Measurements from ENCODE around the gene ELL. TPM values are rescaled to one million over a fixed set of nuclear protein-coding genes. Genes with fewer than 3 reads are reported as not detected.
A peak's percentile ranks its signal among the peaks of the same experiment; 100 is the strongest.

ELL gene
- total RNA-seq, 1 donor from 2014 or later: 25.3 TPM

- intact Hi-C loops (cut with DNase I): loop anchor here (5.0 kb wide), 1 partner anchor 36 kb away; the partner anchor contains the start of gene ELL
- no peaks in the 10 kb centered on the region for H3K27me3 ChIP-seq
- H3K27ac ChIP-seq: peak overlapping the region; percentile 98
- H3K36me3 ChIP-seq: no peaks in the 10 kb centered on the region
- TF ChIP-seq CTCF (IDR thresholded peaks at IDR 0.05): no peak
- no peak for TF ChIP-seq POLR2A (IDR thresholded peaks at IDR 0.05)
- TF ChIP-seq POLR2AphosphoS5 (IDR thresholded peaks at IDR 0.05; ENCODE audit: insufficient read depth in 1 of 2, low read depth in 1 of 2): no peak
- no peaks in the 10 kb centered on the region for H3K9me3 ChIP-seq
- peak overlapping the region; percentile 88 to 98 for H3K4me3 ChIP-seq
- H3K4me1 ChIP-seq: peaks cover 37% of the 10 kb centered on the region
- no peak for DNase-seq (ENCODE audit: extremely low spot score in 2 of 2)
Measured at GRCh38 chr19:18558604-18559003, 36.7 kb upstream of the ELL start.

- peaks cover 37% of the 10 kb centered on the region for H3K4me1 ChIP-seq
- H3K36me3 ChIP-seq: no peaks in the 10 kb centered on the region
- H3K9me3 ChIP-seq: no peaks in the 10 kb centered on the region
- DNase-seq (ENCODE audit: extremely low spot score in 2 of 2): no peak
- peak overlapping the region; percentile 88 to 98 for H3K4me3 ChIP-seq
- TF ChIP-seq POLR2AphosphoS5 (IDR thresholded peaks at IDR 0.05; ENCODE audit: insufficient read depth in 1 of 2, low read depth in 1 of 2): no peak
- no peak for TF ChIP-seq CTCF (IDR thresholded peaks at IDR 0.05)
- no peak for TF ChIP-seq POLR2A (IDR thresholded peaks at IDR 0.05)
- no peaks in the 10 kb centered on the region for H3K27me3 ChIP-seq
- intact Hi-C loops (cut with DNase I): loop anchor here (5.0 kb wide), 1 partner anchor 36 kb away; the partner anchor contains the start of gene ELL
- H3K27ac ChIP-seq: peak overlapping the region; percentile 98
Measured at GRCh38 chr19:18558202-18558555, 36.3 kb upstream of the ELL start.

DNA sequence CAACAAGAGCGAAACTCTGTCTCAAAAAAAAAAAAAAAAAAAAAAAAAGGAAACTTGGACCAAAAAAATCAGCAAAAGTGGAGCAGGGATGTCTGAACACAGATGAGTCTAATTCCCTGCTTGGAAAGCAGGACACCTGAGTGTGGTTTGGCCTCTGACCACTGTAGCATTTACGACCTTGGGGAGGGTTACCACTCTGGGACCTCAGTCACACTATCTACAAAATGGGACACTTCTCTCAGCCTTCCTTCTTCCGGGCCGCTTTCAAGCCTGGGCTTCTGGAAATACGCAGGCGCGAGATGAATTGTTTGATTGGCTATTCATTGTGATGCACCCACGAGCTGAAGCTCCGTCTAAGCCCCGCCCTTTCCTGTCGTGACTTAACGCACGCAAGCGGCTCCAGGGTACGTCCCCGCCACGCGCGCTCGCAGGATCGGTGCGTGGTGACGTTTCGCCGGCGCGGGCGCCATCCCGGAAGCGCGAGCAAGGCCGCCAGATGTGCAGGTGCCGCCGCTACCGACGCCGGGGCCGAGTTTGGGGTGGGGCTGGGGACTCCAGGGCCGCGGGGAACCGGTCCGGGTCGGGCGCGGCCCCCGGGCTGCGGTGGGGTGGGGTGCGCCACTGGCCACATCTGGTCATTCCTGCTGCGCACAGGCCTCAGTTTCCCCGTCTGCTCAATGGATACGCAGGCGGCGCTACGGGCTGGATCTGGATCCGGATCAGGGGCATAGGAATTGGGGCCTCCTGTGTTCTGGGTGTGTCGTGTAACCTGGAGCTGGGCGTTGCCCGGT, 35.7 kb upstream of the ELL start, which contains the start of gene KXD1:
KXD1 (plus strand) TSS at position 460 of the 791 bp plus-strand sequence. CDS start 4,187 bp downstream, outside the sequence.
- peak within 1 kb of the TSS; percentile 98 for H3K27ac ChIP-seq
- H3K36me3 ChIP-seq: no peaks in the 10 kb centered on the region
- TF ChIP-seq CTCF (IDR thresholded peaks at IDR 0.05) (no peak), POLR2A (IDR thresholded peaks at IDR 0.05) (peak in 1 of 2 donors; percentile 63), POLR2AphosphoS5 (IDR thresholded peaks at IDR 0.05; ENCODE audit: insufficient read depth in 1 of 2, low read depth in 1 of 2) (peak; percentile 93 to 94)
- peaks cover 35% of the 10 kb centered on the region for H3K4me1 ChIP-seq
- intact Hi-C loops (cut with DNase I): loop anchor here (5.0 kb wide), 1 partner anchor 35 kb away; the partner anchor contains the start of gene ELL
- H3K4me3 ChIP-seq: peak within 1 kb of the TSS; percentile 88 to 98
- H3K9me3 ChIP-seq: no peaks in the 10 kb centered on the region
- no peaks in the 10 kb centered on the region for H3K27me3 ChIP-seq
- DNase-seq (ENCODE audit: extremely low spot score in 2 of 2): peak in 1 of 2 donors; percentile 98

GRCh38 chr19:18551631-18552030, 29.8 kb upstream of the ELL start:
- H3K36me3 ChIP-seq: no peaks in the 10 kb centered on the region
- DNase-seq (ENCODE audit: extremely low spot score in 2 of 2): no peak
- intact Hi-C loops (cut with DNase I): no loop called here

More at GRCh38 chr19:18551631-18552030, 29.8 kb upstream of the ELL start:
- Histone ChIP-seq H3K4me1 (no peaks in the 10 kb centered on the region), H3K27ac (no peak overlapping the region), H3K9me3 (no peaks in the 10 kb centered on the region), H3K27me3 (no peaks in the 10 kb centered on the region), H3K4me3 (no peak overlapping the region)
- TF ChIP-seq CTCF (IDR thresholded peaks at IDR 0.05) (no peak), POLR2AphosphoS5 (IDR thresholded peaks at IDR 0.05; ENCODE audit: insufficient read depth in 1 of 2, low read depth in 1 of 2) (no peak), POLR2A (IDR thresholded peaks at IDR 0.05) (no peak)
